SIG-M5 (cell line): ENCODE data around the gene DRAM1.
A peak's percentile ranks its signal among the peaks of the same experiment; 100 is the strongest.

ENCODE experiments used
- DNase-seq: peaks from one replicate; lab custom pipeline; 2025; lab: John Stamatoyannopoulos, UW

DRAM1 gene

DNA sequence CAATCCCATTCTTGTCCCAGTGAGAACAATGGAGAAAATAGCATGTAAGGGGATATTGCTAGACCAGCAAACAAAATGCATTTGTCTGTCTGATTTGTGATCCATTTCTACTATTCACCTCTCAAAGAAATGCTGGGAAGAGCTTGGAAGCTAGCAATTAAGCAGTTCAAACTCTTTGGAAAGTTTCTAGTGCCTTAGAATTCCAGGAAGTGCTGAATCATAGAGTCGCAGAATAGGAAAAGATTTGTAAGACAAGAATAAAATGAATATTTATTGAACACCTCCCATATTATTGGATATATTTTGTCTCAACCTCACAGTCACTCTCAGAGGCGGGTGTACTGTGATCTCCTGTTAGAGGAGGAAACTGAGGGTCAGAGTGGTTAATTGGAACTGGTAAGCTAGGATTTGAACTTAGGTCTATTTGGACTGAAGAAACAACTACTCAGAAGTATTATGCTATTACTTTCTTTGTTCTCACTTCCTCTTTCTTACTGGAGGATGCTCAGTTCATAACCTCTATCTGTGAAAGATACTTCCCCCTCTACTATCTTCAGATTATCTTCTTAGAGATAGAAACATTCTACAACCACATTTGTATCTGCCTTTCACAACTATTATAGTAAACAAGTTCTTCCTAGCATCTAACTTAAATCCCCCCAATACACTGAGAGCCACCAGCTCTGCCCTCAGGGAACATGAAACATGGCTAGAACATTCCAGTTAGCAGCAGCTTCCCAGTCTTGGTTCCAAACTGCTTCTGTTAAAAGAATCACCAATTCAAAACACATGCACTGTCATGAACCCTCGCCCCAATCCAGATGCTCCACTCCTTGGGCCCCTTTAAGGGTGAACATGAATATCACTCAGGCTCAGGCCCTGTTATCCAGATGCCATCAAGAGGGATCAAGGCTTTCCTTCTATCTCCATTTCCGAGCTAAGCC, 64.2 kb downstream of the DRAM1 start:
- DNase-seq: peak; percentile 56

- no peak for DNase-seq
Measured at GRCh38 chr12:101942250-101942605, 64.8 kb downstream of the DRAM1 start.

- no peak for DNase-seq
Measured at GRCh38 chr12:101945369-101946232, 68.2 kb downstream of the DRAM1 start.

DNA sequence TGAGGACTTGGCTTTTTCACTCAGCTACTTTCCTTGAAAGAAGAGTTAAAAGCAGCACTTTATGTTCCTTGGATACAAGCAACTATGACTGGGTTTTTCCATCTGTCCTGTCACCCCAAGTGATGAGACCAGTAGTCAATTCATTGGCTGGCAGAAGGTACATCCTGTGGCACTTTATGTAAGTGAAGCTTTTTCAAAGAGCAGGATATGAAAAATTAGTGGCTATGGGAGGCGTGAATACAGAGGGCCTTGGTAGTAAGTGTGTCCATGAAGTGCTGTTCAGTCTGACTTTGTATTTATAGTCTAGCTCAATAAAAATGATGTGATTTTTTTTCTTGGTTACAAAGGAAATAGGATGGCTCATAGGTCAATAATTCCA, 68.8 kb downstream of the DRAM1 start:
- no peak for DNase-seq

DNA sequence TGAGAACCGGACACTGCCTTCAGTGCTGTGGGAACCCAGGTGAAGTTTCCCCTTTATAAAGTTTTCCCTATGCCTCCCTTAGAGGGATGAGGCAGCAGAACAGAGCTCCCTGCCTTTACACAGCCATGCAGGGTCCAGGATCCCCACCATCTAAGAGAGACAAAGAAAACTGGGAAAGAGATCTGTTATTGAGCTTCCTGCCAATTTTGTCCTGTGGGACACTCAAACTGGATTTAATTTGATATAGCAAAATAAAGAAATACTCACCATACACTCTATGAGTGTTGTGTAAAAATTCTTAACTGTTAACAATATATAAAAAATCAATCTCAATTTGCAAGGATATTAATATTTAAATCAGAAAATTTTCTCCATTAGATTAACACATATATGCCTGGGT, 69.9 kb downstream of the DRAM1 start:
- no peak for DNase-seq

GRCh38 chr12:101948365-101948764, 71.0 kb downstream of the DRAM1 start:
- DNase-seq: no peak

GRCh38 chr12:101951002-101951670, 73.8 kb downstream of the DRAM1 start:
- DNase-seq: no peak

GRCh38 chr12:101954113-101954512, 76.7 kb downstream of the DRAM1 start:
- DNase-seq: no peak

GRCh38 chr12:101954676-101955075, 77.3 kb downstream of the DRAM1 start:
- no peak for DNase-seq

DNA sequence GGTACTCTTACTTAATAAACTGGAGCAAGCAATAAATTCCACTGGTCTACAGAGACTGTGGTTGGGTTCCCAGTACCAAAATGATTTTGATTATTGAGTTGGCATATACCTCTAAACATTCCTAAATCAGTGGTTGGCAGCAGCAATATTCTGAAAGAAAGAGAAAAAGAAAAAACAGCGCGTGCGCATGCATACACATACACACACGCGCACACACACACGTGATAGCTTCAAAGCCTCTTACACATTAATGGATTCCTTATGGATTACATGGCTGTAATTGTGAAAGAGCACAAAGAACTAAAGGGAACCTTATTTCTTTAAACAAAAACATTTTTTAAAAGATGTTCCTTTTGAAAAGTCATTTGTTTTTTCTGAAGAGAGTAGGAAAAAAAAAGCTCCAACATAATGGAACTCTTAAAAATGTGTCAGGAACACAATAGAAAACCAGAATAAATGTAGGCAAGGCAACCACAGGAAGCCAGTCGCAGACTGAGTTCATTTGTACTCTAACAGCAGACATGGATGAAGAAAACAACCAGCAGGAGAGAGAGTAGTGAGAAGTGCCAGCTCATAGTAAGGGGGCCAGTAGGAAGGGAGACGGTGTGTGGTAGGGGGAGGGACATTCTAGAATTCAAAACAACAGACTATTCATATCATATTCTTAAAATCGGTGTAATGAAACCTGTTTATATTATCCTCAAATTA, 80.0 kb downstream of the DRAM1 start:
- DNase-seq: no peak

- DNase-seq: no peak
Measured at GRCh38 chr12:101959607-101960006, 82.2 kb downstream of the DRAM1 start.

DNA sequence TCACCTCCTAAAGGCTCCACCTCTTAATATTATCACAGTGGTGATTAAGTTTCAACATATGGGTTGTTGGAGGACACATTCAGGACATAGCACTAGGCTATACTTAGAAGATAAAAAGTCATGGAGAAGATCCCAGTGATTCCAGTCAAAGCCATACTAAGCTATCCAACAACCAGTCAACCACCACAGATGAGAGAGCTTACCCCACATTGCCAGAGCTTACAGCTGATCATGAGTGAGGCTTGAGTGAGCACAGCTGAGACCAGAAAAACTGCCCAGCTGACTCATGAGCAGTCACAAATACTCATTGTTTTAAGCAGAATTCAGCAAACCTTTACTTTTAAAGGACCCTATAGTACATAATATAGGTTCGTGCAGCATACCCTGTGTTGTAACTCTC, 85.1 kb downstream of the DRAM1 start:
- no peak for DNase-seq

- no peak for DNase-seq
Measured at GRCh38 chr12:101963697-101964096, 86.3 kb downstream of the DRAM1 start.

DNA sequence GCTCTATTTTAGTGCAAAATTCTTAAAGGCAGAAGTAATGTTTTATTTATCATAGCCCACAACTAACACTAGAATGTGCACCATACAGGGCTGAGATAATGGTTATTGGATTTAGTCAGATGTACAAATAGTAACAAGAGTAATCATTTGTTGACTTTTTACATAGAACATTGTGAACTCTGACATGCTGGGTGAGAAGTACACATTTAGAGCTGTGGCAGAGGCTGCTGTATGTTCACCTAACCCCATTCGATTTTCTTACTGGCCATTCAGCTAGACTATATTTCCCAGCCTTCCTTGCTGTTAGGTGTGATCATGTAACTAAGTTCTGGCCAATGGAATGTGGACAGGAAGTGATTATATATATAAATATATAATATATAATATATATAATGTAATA, 89.1 kb downstream of the DRAM1 start:
- DNase-seq: no peak

- DNase-seq: no peak
Measured at GRCh38 chr12:101967506-101967905, 90.1 kb downstream of the DRAM1 start.

GRCh38 chr12:101968770-101969169, 91.4 kb downstream of the DRAM1 start:
- no peak for DNase-seq
